Measurements from ENCODE around the gene RFC5.
"Not testable (repeated sequence)": the region's sequence is repeated elsewhere in the genome, so short reads cannot be mapped to it uniquely, and the experiment has no call there.

Gene RFC5

GRCh38 chr12:118015944-118016343 is 559 bp upstream of the RFC5 start:
- DNase-seq, result no peak

DNA sequence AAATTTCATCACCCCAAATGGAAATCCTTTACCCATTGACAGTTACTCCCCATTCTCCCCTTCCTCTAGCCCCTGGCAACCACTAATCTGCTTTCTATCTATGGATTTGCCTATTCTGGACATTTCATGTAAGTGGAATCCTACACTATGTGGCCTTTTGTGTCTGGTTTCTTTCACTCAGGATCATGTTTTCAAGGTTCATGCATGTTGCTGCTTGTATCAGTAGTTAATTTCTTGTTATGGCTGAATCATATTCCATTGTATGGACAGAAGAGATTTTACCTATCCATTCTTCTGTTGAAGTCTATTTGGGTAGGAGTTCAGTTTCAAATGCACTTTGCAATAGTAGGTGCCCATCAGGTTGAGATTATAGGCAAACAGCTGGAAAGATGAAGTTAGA is 1.4 kb downstream of the RFC5 start:
- no peak for DNase-seq

DNA sequence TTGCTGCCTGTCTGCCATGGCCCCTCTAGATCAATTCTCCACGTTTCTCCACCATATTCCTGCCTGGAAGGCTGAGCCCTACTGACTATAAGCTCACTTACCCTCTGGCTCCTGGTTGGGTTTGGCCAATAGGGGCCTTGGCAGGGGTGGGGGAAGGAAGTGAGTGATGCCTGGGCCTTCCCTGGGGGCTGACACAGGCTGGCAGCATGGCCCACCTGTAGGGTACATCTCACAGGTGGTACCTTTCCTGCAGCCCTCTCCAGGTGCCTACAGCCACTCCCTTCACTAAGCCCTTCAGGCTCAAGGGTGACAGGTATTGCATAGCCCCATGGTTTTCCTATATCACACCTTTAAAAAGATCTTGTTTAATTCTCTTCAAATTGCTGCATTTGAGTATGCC is 3.5 kb downstream of the RFC5 start:
- no peak for DNase-seq

DNA sequence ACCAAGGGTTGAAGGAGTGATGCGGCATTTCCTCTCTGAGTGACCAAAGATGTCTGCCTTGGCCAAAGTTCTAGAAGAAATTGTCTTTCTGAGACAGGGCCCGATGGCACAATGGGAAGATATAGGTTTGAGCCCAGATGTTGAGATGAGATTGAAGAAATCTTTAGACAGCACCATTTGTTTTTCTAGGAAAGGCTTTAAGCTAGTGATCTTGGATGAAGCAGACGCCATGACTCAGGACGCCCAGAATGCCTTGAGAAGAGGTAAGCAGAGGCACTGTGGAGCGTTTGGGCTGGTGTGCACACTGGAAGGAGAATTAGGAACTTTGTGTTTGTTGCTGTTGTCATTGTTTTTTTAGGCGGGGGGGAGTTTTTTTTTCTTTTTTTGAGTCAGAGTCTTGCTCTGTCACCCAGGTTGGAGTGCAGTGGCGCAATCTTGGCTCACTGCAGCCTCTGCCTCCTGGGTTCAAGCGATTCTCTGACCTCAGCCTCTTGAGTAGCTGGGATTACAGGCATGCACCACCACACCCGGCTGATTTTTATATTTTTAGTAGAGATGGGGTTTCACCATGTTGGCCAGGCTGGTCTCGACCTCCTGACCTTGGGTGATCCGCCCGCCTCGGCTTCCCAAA is 5.7 kb downstream of the RFC5 start:
- not testable (repeated sequence) for DNase-seq

DNA sequence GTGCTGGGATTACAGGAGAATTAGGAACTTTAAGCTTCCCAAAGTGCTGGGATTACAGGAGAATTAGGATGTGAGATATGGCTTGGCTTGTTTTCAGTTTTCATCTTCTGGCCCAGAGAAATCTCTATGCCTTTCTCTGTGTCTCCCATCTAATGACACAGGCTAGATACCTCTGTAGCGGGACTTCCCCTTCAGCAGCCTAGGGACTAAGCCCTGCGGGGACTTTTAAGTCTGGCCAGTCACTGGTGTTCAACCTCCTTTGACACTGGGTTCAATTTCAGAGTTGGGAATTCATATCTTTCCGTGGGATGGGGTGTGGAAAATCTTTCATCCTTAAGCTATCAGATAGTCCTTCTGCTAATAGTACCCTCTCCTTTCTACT is 6.2 kb downstream of the RFC5 start:
- DNase-seq, result no peak

- no peak for DNase-seq
Observed at GRCh38 chr12:118023301-118023860, 6.9 kb downstream of the RFC5 start.

DNA sequence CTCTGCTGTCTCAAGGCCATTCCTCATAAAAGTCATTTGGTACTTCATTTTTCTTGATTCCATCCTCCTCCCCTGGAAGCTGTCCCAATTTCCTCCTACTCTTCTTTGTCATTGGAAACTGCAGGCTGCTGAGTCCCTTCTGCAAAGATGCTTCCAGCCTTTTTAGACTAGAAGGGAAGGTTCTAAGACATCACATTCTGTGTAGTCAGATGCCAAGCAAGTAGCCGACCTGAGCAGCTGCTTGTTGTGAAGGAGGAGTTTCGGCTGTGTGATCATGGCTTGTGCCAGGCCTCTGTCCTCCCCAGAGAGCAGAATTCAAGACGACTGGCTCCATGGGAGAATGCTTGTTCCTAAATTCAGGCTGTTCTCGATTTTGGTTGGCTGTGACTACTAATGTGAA is 8.7 kb downstream of the RFC5 start:
- DNase-seq, result no peak

DNA sequence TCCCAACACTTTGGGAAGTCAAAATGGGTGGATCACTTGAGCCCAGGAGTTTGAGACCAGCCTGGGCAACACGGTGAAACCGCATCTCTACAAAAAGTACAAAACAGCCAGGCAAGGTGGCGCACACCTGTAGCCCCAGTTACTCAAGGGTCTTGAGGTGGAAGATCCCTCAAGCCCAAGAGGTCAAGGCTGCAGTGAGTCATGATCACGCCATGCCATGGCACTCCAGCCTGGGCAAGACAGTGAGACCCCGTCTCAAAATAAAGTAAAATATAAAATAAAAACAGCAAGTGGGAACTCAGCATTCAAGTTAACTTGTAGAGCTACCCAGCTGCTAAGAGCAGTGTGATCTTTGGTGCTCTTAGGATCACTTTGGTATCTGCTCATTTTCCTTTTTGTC is 12.7 kb downstream of the RFC5 start:
- DNase-seq, result no peak

- DNase-seq, result no peak
Observed at GRCh38 chr12:118032188-118032587, 15.7 kb downstream of the RFC5 start.

GRCh38 chr12:118033323-118033722 is 16.8 kb downstream of the RFC5 start:
- no peak for DNase-seq

GRCh38 chr12:118033902-118034301 is 17.4 kb downstream of the RFC5 start:
- DNase-seq, result no peak

- DNase-seq, result peak in 1 of 2 experiments; percentile 14
Observed at GRCh38 chr12:118034429-118035189, 18.1 kb downstream of the RFC5 start.

GRCh38 chr12:118035190-118036041 is 18.9 kb downstream of the RFC5 start:
- DNase-seq, result no peak

GRCh38 chr12:118036672-118037411 is 20.3 kb downstream of the RFC5 start:
- no peak for DNase-seq

DNA sequence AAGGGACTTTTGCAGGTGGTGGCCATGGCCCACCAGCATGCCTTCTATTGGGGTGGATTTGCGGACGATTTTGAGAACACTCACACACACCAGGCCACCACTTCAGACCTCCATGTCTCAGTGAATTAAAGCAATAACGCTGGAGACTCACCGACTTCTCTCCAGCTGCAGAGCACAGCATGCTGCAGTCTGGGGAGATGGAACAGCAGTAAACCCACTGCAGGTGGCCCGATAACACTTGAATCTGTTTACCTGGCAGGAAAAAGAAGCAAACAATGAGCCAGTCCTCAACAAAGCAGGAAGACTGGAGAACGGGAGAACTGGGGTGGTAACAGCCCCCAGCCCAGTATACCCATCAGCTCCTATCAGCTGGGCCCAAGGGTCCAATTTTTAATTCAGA is 21.6 kb downstream of the RFC5 start:
- no peak for DNase-seq

- no peak for DNase-seq
Observed at GRCh38 chr12:118042091-118042490, 25.6 kb downstream of the RFC5 start.

GRCh38 chr12:118044075-118044474 is 27.6 kb downstream of the RFC5 start:
- DNase-seq, result no peak

DNA sequence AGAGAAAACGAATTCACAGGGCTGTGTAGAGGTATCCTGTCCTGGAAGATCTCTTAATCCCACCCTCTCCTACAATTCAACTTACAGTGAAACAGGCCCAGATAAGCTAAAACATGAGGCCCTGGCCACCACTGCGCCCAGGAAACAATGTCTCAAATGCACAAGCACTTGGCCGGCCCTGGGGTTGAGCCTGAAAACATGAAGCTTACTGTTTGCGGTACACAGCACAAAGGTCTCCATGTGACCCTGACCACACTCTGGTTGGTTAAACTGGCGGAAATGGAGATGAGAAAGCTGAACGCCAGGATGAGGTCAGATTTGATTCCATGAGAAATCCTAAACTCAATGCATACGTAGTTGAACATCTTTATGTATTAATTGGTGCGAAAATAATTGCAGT is 28.1 kb downstream of the RFC5 start:
- no peak for DNase-seq

GRCh38 chr12:118046430-118046829 is 29.9 kb downstream of the RFC5 start:
- no peak for DNase-seq

GRCh38 chr12:118050972-118051910 is 34.7 kb downstream of the RFC5 start:
- DNase-seq, result no peak

- DNase-seq, result no peak
Observed at GRCh38 chr12:118052324-118053070, 36.0 kb downstream of the RFC5 start.

All from NCI-H446 (cell line).